ENCODE measurements around the gene MAP2K3.

MAP2K3 gene

DNA sequence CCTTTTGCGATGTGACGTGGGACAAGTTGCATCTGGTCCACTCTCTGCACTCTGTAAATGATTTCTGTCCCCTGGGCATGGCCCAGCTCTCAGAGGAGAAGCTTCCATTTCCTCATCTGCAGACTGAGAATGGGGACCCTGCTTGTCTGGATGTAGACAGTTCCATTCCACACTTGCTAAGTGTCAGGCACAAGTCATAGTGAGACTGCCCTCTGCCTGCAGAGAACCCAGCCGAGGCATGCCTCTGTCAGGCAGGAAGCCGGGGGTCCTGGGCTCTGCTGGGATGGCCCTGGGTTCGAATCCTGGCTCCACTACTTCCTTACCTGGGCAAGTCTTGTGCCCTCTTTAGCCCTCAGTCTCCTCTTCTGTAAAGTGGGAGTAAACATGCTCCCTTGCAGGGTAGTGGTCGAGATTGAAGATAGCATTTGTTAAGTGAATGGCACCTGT, 4.1 kb downstream of the MAP2K3 start:
- peak; percentile 26; the same call in 1 of the 2 replicates for TF ChIP-seq CTCF (IDR thresholded peaks at IDR 0.05; ENCODE audit: control insufficient read depth, extremely low read depth, insufficient read depth)
- peak overlapping the region; percentile 99 for H3K4me3 ChIP-seq (ENCODE audit: low read depth, low read length)
- no peak for DNase-seq (ENCODE audit: low read depth)

DNA sequence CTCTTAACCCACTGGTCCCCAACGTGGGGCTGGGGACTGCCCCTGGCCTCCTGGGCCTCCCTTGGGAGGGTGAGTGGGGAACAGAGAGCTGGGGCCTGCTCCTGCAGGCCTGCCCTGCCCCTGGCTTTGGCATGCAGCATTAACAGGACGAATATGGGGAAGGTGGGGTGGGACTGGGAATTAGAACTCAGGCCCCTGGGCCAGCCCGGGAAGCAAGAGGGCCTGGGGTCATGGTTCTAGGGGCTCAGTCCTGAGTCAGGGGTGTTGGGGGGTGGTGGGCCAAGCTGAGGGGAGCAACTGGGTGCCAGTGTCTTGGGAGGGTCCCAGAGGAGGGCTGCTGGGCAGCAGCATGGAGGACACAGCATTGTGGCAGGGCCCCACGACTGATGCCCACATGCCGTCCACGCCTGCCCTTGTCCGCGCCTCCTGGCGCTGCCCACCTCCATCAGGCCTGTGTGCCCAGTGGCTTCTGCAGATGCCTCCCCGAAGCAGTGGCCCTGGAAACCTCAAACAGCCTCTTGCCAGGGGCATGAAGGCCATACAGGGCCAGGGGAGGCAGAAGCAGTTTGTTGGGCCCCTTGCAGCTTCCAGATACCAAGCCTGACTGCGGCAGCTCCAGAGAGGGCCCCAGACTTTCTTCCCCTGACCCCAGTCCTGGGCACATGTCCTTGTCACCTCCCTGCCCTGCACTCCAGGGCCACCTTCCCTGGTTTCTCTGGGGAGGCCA, 4.8 kb downstream of the MAP2K3 start:
- TF ChIP-seq CTCF (IDR thresholded peaks at IDR 0.05; ENCODE audit: control insufficient read depth, extremely low read depth, insufficient read depth) = no peak
- no peak for DNase-seq (ENCODE audit: low read depth)
- no peak overlapping the region for H3K4me3 ChIP-seq (ENCODE audit: low read depth, low read length)

- no peak for DNase-seq (ENCODE audit: low read depth)
- no peak overlapping the region for H3K4me3 ChIP-seq (ENCODE audit: low read depth, low read length)
- peak; percentile 20; the same call in 1 of the 2 replicates for TF ChIP-seq CTCF (IDR thresholded peaks at IDR 0.05; ENCODE audit: control insufficient read depth, extremely low read depth, insufficient read depth)
Measured at GRCh38 chr17:21289902-21290571, 5.5 kb downstream of the MAP2K3 start.

GRCh38 chr17:21291357-21291756, 6.8 kb downstream of the MAP2K3 start:
- DNase-seq (ENCODE audit: low read depth) = no peak
- TF ChIP-seq CTCF (IDR thresholded peaks at IDR 0.05; ENCODE audit: control insufficient read depth, extremely low read depth, insufficient read depth) = no peak
- no peak overlapping the region for H3K4me3 ChIP-seq (ENCODE audit: low read depth, low read length)

GRCh38 chr17:21291862-21292261, 7.4 kb downstream of the MAP2K3 start:
- TF ChIP-seq CTCF (IDR thresholded peaks at IDR 0.05; ENCODE audit: control insufficient read depth, extremely low read depth, insufficient read depth) = no peak
- no peak for DNase-seq (ENCODE audit: low read depth)
- no peak overlapping the region for H3K4me3 ChIP-seq (ENCODE audit: low read depth, low read length)

DNA sequence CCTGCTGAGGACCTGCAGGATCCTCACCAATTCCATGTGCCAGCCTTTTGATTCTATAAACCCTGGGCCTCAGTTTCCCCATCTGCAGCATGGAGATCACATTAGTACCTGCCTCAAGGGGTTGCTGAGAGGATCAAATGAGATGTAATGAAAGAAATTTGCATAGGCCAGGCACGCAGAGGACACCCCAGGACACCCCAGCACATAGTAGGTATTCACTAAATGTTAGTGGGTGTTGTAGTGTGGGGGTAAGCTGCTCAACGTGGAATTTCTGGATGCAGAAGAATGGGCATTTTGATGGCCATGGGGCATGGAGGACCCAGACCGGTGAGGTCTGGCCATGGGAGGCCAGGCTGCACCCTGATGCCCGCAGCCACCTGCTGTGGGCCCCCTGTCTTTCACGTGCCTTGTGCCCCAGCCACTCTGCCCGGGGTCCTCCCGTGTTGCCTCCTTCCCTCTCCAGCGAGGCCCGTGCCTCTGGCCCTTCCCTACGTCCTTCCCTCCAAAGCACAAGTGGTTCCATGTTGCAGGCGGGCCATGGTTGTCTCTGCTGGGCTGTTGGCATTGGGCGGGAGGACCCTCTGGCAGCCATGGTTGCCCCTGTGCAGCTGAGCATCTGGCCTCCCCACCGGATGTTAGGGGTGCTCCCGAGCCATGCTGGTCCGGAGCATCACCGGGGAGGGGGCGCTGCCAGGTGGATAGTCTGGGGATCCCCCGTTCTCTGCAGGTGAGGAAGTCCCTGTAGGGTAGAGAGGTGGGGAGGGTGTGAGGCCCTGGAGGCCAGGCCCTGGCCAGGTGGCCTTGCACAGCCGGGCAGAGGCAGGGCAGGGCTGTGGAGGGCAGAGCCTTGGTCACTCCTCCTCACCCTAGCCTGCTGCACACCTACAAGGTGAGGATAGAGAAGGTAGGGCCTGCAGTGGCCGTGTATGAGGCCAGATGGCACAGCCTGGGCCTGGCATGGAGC, 8.6 kb downstream of the MAP2K3 start:
- no peak for TF ChIP-seq CTCF (IDR thresholded peaks at IDR 0.05; ENCODE audit: control insufficient read depth, extremely low read depth, insufficient read depth)
- no peak for DNase-seq (ENCODE audit: low read depth)

More for the DNA sequence above, 8.6 kb downstream of the MAP2K3 start:
- H3K4me3 ChIP-seq (ENCODE audit: low read depth, low read length) = no peak overlapping the region
